ENCODE data around the gene NAP1L1.
"Not testable (repeated sequence)": the region's sequence is repeated elsewhere in the genome, so short reads cannot be mapped to it uniquely, and the experiment has no call there.

The NAP1L1 gene

DNA sequence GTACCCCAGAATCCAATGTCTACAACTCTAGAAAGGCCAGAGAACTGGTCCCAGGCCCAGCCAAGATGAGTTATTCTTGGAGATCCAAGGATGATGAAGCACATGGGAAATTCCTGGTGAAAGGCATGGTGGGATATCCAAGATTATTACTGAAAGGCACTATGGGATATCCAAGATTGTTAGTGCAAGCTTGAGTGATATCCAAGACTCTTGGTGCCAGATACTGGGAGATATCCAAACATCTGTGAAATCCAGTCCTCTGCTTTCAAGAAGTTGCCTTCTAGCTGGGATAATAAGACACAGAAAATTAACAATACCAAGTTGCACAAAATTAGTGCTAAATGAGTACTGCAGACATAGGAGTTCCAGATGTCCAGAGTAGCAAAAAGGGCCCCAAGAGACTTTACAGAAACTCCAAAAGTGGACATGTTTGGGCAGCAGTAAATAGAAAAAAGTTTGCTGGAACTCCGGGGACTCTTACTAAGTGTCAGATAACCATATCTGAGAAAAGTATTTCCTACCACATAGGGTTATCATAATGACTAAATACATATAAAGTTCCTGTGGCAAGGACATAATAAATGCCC lies 87.5 kb downstream of the NAP1L1 start:
- no peaks in the 10 kb centered on the region for H3K9me3 ChIP-seq (ENCODE audit: control insufficient read depth in 1 of 2, low read length in 2 of 2)
- no peak overlapping the region for H3K27ac ChIP-seq (ENCODE audit: low read length)
- no peaks in the 10 kb centered on the region for H3K4me1 ChIP-seq (ENCODE audit: control insufficient read depth in 1 of 2, insufficient read depth in 2 of 2, low read length in 2 of 2)
- H3K4me3 ChIP-seq (ENCODE audit: low read depth in 1 of 2, low read length in 2 of 2): no peak overlapping the region
- no peaks in the 10 kb centered on the region for H3K27me3 ChIP-seq (ENCODE audit: low read depth, low read length)
- no peaks in the 10 kb centered on the region for H3K36me3 ChIP-seq (ENCODE audit: control insufficient read depth in 1 of 2, insufficient read depth in 2 of 2, low read length in 2 of 2)

DNA sequence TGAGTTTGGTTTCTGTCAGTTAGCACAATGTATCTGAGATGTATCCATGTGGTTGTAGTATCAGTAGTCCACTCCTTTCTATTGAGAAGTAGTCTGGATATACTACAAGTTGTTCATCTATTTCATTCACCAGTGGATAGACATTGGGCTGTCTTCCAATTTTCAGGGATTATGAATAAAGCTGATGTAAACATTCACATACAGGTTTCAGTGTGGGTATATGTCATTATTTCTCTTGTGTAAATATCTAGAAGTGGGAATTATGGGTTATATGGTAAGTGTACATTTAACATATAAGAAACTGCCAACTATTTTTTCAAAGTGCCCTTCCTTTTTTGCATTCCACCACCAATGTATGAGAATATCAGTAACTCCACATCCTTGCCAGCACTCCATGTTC lies 88.8 kb downstream of the NAP1L1 start:
- Histone ChIP-seq H3K4me1 (ENCODE audit: control insufficient read depth in 1 of 2, insufficient read depth in 2 of 2, low read length in 2 of 2) (no peaks in the 10 kb centered on the region), H3K36me3 (ENCODE audit: control insufficient read depth in 1 of 2, insufficient read depth in 2 of 2, low read length in 2 of 2) (no peaks in the 10 kb centered on the region), H3K27ac (ENCODE audit: low read length) (no peak overlapping the region), H3K4me3 (ENCODE audit: low read depth in 1 of 2, low read length in 2 of 2) (no peak overlapping the region), H3K9me3 (ENCODE audit: control insufficient read depth in 1 of 2, low read length in 2 of 2) (no peaks in the 10 kb centered on the region), H3K27me3 (ENCODE audit: low read depth, low read length) (no peaks in the 10 kb centered on the region)

DNA sequence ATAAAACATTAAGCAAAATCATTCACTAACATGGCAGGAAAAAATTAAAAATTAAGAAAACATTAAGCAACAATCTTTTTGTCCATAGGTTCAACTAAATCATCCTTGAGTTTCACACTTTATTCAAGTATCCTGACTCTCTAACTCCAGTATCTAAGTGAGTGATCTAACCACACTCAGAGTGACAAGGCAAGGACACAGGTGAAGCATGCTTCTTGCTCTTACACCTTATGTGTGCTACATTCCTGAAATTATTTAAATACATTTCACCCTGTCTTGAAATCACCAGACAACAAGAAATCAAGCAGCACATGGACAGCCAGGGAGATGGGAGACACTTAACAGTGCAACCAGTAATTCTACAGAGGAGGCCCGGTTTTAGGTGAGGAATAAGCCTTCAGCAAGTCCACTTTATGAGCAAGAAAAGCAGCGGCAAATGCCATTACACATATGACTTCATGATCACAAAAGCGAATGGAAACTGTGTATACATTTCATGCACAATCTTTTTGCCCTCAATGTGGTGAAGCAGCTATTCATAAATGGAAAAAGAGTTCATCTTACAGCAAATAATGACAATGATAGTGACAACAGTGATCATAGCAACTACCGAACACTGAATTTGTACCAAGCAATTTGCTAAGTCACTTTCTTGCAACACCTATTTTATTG lies 90.3 kb downstream of the NAP1L1 start:
- Histone ChIP-seq H3K27me3 (ENCODE audit: low read depth, low read length) (no peaks in the 10 kb centered on the region), H3K9me3 (ENCODE audit: control insufficient read depth in 1 of 2, low read length in 2 of 2) (no peaks in the 10 kb centered on the region), H3K4me3 (ENCODE audit: low read depth in 1 of 2, low read length in 2 of 2) (no peak overlapping the region), H3K36me3 (ENCODE audit: control insufficient read depth in 1 of 2, insufficient read depth in 2 of 2, low read length in 2 of 2) (no peaks in the 10 kb centered on the region), H3K27ac (ENCODE audit: low read length) (no peak overlapping the region), H3K4me1 (ENCODE audit: control insufficient read depth in 1 of 2, insufficient read depth in 2 of 2, low read length in 2 of 2) (no peaks in the 10 kb centered on the region)

- H3K36me3 ChIP-seq (ENCODE audit: control insufficient read depth in 1 of 2, insufficient read depth in 2 of 2, low read length in 2 of 2): no peaks in the 10 kb centered on the region
- H3K27me3 ChIP-seq (ENCODE audit: low read depth, low read length): no peaks in the 10 kb centered on the region
- no peak overlapping the region for H3K27ac ChIP-seq (ENCODE audit: low read length)
- no peaks in the 10 kb centered on the region for H3K9me3 ChIP-seq (ENCODE audit: control insufficient read depth in 1 of 2, low read length in 2 of 2)
- no peak overlapping the region for H3K4me3 ChIP-seq (ENCODE audit: low read depth in 1 of 2, low read length in 2 of 2)
- no peaks in the 10 kb centered on the region for H3K4me1 ChIP-seq (ENCODE audit: control insufficient read depth in 1 of 2, insufficient read depth in 2 of 2, low read length in 2 of 2)
These were observed 92.7 kb downstream of the NAP1L1 start for GRCh38 chr12:75991753-75992152.

GRCh38 chr12:75990189-75990912 lies 94.1 kb downstream of the NAP1L1 start:
- no peaks in the 10 kb centered on the region for H3K36me3 ChIP-seq (ENCODE audit: control insufficient read depth in 1 of 2, insufficient read depth in 2 of 2, low read length in 2 of 2)
- no peak overlapping the region for H3K4me3 ChIP-seq (ENCODE audit: low read depth in 1 of 2, low read length in 2 of 2)
- H3K4me1 ChIP-seq (ENCODE audit: control insufficient read depth in 1 of 2, insufficient read depth in 2 of 2, low read length in 2 of 2): no peaks in the 10 kb centered on the region
- no peaks in the 10 kb centered on the region for H3K27me3 ChIP-seq (ENCODE audit: low read depth, low read length)
- H3K27ac ChIP-seq (ENCODE audit: low read length): no peak overlapping the region
- H3K9me3 ChIP-seq (ENCODE audit: control insufficient read depth in 1 of 2, low read length in 2 of 2): no peaks in the 10 kb centered on the region

GRCh38 chr12:75987709-75988108 lies 96.8 kb downstream of the NAP1L1 start:
- H3K36me3 ChIP-seq (ENCODE audit: control insufficient read depth in 1 of 2, insufficient read depth in 2 of 2, low read length in 2 of 2); H3K4me3 ChIP-seq (ENCODE audit: low read depth in 1 of 2, low read length in 2 of 2); H3K27ac ChIP-seq (ENCODE audit: low read length); H3K4me1 ChIP-seq (ENCODE audit: control insufficient read depth in 1 of 2, insufficient read depth in 2 of 2, low read length in 2 of 2); H3K9me3 ChIP-seq (ENCODE audit: control insufficient read depth in 1 of 2, low read length in 2 of 2); H3K27me3 ChIP-seq (ENCODE audit: low read depth, low read length): not testable (repeated sequence)
